Type B pancreatic cell (in vitro differentiated cells): ENCODE measurements around the gene SH3BP1. TPM values are rescaled to one million over a fixed set of nuclear protein-coding genes. Genes with fewer than 3 reads are reported as not detected.

Experiments used
- DNase-seq: peaks from one replicate; pipeline ENCODE4 v3.0.0; 2021; ENCODE audit warnings: mixed read lengths; ENCODE audit not compliant: unreplicated experiment; ENCODE audit errors: extremely low spot score
- H3K27ac Mint-ChIP-seq: 2 replicates; pipeline ENCODE4 v1.8.0; 2021; ENCODE audit warnings: mild to moderate bottlenecking, mixed read lengths
- H3K27me3 Mint-ChIP-seq: 2 replicates; pipeline ENCODE4 v1.8.0; 2021; ENCODE audit warnings: mixed read lengths
- H3K36me3 Mint-ChIP-seq: 2 replicates; pipeline ENCODE4 v1.8.0; 2021; ENCODE audit warnings: mixed read lengths
- H3K4me1 Mint-ChIP-seq: one replicate; pipeline ENCODE4 v1.8.0; 2021; ENCODE audit warnings: mixed read lengths; ENCODE audit not compliant: unreplicated experiment
- H3K4me3 Mint-ChIP-seq: 2 replicates; pipeline ENCODE4 v1.8.0; 2021; ENCODE audit warnings: mild to moderate bottlenecking, mixed read lengths
- H3K9me3 Mint-ChIP-seq: 2 replicates; pipeline ENCODE4 v1.8.0; 2021; ENCODE audit warnings: mixed read lengths
- CTCF ChIP-seq: fragments of 200-600 bp; sonication (generic); conservative IDR thresholded peaks from 2 replicates; pipeline ENCODE4 v1.5.0; 2021; ENCODE audit warnings: antibody characterized with exemption, mild to moderate bottlenecking
- total RNA-seq: library from RNA; stranded (reverse); gene quantifications from 2 replicates; pipeline ENCODE4 v1.2.1, GENCODE V29; 2021; ENCODE audit warnings: low replicate concordance

The SH3BP1 gene
- total RNA-seq, 1 donor from 2014 or later, result 30.0 TPM

DNA sequence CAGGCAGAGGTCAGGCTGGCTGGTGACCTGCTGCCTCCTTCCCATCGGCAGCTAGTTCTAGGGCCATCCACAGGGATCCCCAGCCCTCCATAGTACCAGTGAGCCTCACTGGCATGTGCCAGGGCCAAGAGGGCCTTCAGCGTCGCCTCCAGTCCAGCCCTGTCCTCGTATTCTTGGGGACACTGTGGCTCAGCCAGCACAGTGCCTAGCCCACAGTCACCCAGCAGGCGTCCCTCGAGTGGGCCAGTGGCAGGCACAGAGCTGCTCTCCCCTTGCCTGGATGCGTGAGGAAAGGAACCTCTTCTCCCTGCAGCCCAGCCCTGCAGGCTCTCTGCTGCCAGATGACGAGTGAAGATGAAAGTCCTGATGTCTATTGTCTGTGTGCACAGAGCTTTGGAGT is 10.6 kb upstream of the SH3BP1 start:
- DNase-seq, result no peak
- no peak for TF ChIP-seq CTCF
- Mint-ChIP-seq H3K36me3 (peaks cover 4% of the 10 kb centered on the region), H3K4me3 (no peak overlapping the region), H3K27ac (no peak overlapping the region), H3K27me3 (no peaks in the 10 kb centered on the region), H3K9me3 (no peaks in the 10 kb centered on the region), H3K4me1 (peaks cover 6% of the 10 kb centered on the region)

- Mint-ChIP-seq H3K27ac (no peak overlapping the region), H3K4me1 (peaks cover 16% of the 10 kb centered on the region), H3K36me3 (peaks cover 4% of the 10 kb centered on the region), H3K4me3 (no peak overlapping the region), H3K27me3 (no peaks in the 10 kb centered on the region), H3K9me3 (no peaks in the 10 kb centered on the region)
- DNase-seq, result no peak
- TF ChIP-seq CTCF, result no peak
These were observed 9.5 kb upstream of the SH3BP1 start for GRCh38 chr22:37629928-37630327.

DNA sequence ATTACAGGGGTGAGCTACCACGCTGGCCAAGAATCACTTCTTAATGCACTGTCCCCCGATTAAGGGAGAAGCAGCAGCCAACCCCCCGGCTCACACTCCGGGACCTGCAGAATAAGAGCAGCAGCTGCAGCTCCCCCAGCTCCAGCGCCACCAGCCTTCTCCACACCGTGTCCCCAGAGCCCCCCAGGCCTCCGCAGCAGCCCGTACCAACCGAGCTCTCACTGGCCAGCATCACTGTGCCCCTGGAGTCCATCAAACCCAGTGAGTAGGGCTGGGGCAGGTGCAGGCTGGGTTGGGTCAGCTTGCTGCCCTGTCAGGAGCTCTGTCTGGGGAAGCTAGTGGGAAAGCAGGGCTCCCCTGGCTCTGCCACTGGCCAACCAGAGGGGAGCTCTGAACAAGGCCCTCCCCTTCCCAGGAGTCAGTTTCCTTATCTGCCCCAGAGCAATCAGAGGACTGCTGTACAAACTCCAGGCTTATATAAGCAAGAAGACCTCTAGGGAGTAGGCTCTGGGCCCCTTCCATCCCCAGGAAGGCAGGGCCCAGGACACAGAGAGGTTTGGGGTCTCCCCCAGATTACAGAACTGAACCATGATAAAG is 8.5 kb upstream of the SH3BP1 start:
- peaks cover 11% of the 10 kb centered on the region for H3K4me1 Mint-ChIP-seq
- no peak for TF ChIP-seq CTCF
- H3K36me3 Mint-ChIP-seq, result no peaks in the 10 kb centered on the region
- H3K27me3 Mint-ChIP-seq, result no peaks in the 10 kb centered on the region
- no peak overlapping the region for H3K4me3 Mint-ChIP-seq
- no peaks in the 10 kb centered on the region for H3K9me3 Mint-ChIP-seq
- H3K27ac Mint-ChIP-seq, result peak overlapping the region; percentile 43
- DNase-seq, result no peak

DNA sequence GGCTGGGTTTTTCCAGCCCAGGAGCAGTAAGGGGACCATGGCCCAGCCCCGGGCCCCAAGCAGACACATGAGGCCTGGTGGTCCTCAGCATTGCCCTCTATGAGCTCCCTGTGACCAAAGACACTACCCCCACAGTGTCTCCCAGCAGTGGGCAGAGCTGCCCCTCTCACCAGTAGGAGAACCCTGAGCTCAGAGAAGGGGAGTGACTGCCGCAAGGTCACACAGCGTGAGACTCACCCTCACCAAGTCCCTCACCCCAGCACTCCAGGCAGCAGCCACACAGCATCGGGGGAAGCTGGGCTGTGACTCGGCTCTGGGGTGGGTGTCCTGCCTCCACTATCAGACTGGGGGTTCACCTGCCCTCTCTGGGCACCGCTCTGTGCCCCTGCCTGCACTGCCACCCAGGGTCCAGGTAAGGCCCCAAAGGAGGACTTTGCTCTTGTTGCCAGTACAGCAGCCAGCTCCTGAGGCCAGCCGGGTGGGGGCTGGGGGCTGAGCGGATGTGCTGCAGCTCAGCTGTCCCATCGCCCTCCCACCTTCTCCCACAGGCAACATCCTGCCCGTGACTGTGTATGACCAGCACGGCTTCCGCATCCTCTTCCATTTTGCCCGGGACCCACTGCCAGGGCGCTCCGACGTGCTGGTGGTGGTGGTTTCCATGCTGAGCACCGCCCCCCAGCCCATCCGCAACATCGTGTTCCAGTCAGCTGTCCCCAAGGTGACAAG is 7.9 kb upstream of the SH3BP1 start:
- no peak for TF ChIP-seq CTCF
- Mint-ChIP-seq H3K9me3 (no peaks in the 10 kb centered on the region), H3K4me3 (no peak overlapping the region), H3K27me3 (no peaks in the 10 kb centered on the region), H3K27ac (peak overlapping the region; percentile 43), H3K36me3 (no peaks in the 10 kb centered on the region), H3K4me1 (peaks cover 11% of the 10 kb centered on the region)
- DNase-seq, result no peak

DNA sequence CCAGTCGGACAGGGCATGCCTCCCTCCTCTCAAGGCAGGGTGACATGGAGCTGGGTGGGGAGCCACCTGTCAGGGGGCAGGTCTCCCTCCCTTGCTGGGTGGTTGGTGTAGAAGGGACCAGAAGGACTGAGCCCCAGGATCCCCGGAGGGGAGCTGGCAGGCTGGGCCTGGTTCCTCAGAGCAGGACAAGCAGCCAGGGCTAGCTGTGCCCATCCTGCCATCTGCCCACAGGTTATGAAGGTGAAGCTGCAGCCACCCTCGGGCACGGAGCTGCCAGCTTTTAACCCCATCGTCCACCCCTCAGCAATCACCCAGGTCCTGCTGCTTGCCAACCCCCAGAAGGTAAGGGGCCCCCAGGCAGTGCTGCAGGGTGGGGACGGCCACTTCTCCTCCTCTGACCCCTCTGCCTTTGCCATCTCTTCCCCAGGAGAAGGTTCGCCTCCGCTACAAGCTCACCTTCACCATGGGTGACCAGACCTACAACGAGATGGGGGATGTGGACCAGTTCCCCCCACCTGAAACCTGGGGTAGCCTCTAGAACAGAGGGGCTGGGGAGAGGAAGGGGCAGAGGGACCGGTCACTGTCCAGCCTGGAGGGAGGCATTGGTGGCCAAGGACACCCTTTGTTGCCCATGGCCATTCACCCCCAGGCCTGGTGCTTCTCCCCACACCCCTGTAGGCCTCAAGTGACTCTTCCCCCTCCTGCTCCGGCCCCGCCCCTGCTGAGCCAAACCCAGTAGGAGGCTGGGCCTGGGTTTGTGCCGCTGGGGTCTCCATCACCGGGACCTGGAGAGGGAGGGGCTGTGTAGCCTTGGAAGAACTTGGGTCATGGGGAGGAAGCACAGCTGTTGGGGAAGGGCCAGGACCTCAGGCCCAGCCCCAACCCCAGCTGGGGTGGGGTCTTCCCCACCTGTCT is 7.0 kb upstream of the SH3BP1 start:
- no peak overlapping the region for H3K27ac Mint-ChIP-seq
- no peaks in the 10 kb centered on the region for H3K27me3 Mint-ChIP-seq

More for the DNA sequence above, 7.0 kb upstream of the SH3BP1 start:
- DNase-seq, result no peak
- no peak overlapping the region for H3K4me3 Mint-ChIP-seq
- H3K4me1 Mint-ChIP-seq, result peaks cover 11% of the 10 kb centered on the region
- TF ChIP-seq CTCF, result no peak
- H3K36me3 Mint-ChIP-seq, result no peaks in the 10 kb centered on the region
- no peaks in the 10 kb centered on the region for H3K9me3 Mint-ChIP-seq
